Right forelimb (tissue), 1 donor: ENCODE results near the gene P2RY6.

Source experiments
- DNase-seq: peaks from one replicate; pipeline ENCODE4 v3.0.0-alpha.2; 2018

The P2RY6 gene

DNA sequence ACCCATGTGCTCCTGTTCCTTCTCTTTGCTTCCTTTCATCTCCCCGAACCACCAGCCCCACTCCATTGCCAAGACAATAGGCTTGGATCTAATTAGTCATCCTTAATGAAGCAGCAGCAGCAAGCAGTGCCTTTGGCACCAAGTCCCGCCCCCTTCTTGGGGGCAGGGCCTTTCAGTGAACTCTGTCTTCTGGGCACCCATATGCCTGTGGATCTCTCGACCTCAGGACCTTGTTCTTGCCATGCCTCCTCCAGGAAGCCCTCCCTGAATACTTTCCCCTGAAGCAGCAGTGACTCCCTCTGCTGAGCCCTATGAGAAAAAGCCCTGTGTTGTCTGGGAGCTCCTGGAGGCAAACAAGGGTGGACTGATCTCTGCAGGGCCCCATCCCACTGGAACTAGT, 68.0 kb downstream of the P2RY6 start:
- DNase-seq: no peak

DNA sequence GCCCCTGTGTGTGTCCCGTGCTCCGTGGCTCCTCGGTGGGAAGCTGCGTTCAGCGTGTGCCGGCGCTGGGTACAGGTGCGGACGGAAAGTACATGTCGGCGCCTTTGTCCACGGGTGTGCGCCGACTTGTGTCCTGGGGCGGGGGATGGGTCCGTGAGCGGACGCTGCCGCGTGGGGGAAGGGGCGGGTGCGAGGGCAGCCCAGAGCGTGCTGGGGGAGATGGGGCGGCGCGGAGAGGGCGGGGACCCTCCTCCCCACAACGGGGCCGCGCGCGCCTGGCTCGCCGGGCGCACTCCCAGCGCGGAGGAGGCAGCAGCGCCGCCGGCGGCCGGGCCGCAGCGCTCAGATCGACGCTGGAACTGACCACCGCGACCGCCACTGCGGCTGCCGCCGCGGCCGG, 70.5 kb downstream of the P2RY6 start:
- DNase-seq: no peak

DNA sequence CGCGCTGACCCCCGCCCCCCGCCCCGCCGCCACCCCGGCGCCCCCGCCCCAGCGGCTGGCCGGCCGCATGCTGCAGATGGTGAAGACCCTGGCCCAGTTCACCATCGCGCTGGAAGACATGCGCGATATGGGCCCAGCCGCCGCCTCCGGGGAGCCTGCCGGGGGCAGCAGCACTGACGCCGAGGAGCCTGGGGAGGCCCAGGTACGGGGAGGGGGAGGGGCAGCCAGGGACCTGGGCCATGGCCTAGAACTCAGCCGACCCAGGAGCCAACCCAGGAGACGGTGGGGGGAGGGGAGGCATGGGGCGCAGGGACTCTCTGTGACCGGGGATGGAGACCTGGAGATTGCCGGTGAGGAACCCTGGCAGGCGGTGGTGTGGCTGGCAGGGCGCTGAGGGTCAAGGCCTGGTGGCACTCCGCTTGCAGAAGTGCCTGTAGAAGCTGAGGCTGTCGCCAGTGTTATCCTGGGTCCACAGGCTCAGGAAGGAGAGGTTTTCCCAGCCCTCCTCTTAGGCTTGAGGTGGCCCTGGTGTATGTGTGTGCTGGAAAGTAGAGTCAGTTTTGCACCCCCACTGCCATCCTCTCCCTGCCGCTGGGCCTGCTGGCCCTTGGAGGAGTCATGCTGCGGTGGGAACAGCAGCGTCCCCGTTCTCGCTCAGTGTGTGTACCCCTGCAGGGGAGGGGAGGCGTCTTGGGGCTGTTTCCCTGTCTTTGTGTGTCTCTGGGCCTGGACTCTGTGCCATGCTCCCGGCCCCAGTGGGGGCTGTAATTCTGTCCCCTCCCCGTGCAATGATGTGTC, 71.1 kb downstream of the P2RY6 start:
- no peak for DNase-seq

GRCh38 chr11:73344191-73344607, 72.1 kb downstream of the P2RY6 start:
- no peak for DNase-seq

GRCh38 chr11:73345481-73346160, 73.5 kb downstream of the P2RY6 start:
- no peak for DNase-seq

DNA sequence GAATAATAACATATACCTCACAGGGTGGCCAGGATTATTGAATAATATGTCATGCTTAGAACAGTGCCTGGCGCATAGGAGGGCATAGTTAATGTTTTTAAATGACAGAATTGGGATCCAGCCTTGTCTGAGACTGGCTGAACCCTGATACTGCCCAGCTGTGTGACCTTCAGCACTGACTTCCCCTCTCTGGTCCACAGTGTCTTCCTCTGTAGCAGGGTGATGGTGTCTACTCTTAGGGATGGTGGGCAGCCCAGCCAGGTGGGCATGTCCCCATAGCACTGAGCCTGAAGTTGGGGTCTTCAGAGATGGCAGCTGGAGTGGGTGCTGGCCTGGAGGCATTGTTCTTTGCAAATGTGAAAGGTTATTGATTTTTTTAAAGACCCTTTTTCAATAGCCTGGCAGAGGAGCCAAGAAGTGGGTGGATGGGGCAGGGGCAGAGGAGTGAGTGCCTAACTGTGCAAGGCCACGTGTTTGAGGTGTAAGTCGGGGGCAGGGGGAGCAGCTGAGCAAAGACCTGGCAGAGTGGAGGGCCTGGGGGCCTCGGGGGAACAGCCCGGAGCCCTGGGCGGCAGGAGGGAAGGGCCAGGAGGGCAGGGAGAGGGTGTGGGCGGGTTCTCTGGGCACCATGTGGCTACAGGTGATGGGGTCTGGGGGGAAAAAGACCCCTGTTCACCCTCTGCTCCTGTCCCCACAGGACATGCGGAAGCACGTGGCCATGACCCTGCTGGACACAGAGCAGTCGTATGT, 74.2 kb downstream of the P2RY6 start:
- no peak for DNase-seq

GRCh38 chr11:73347067-73347466, 74.9 kb downstream of the P2RY6 start:
- DNase-seq: no peak
